Ovary (tissue), 3 donors: ENCODE data around the gene AQP7.
"Not testable (repeated sequence)": the region's sequence is repeated elsewhere in the genome, so short reads cannot be mapped to it uniquely, and the experiment has no call there.

Experiments used
- CTCF ChIP-seq, 3 donors: fragments of 450-650 bp in 2 of 3; fragments of 200-600 bp in 1 of 3; IDR thresholded peaks; one replicate each; pipeline versions ENCODE4 v1.5.1 to v1.8.0; 2016 to 2022; ENCODE audit warnings: antibody characterized with exemption in 3 of 3, mild to moderate bottlenecking in 1 of 3
- EP300 ChIP-seq: sonication (generic); formaldehyde crosslinking; IDR thresholded peaks from one replicate; pipeline ENCODE4 v1.6.1; 2017; ENCODE audit warnings: antibody characterized with exemption
- donor health status: DM: no; HTN: no; CAD: no.

- not testable (repeated sequence) for TF ChIP-seq EP300; CTCF (IDR thresholded peaks at IDR 0.05)
Measured at GRCh38 chr9:33385979-33386640, 16.3 kb downstream of the AQP7 start.
